Neutrophil (primary cell): ENCODE results near the gene HLA-DOA.

Experiments
- H3K27ac ChIP-seq: fragments of 200-600 bp; sonication (generic); 2 replicates; pipeline ENCODE4 v1.5.1; 2016; ENCODE audit warnings: mild to moderate bottlenecking, moderate library complexity
- H3K27me3 ChIP-seq: fragments of 200-600 bp; sonication (generic); 2 replicates; pipeline ENCODE4 v1.6.0; 2016; ENCODE audit warnings: mild to moderate bottlenecking
- H3K36me3 ChIP-seq: fragments of 200-600 bp; sonication (generic); 2 replicates; pipeline ENCODE4 v1.5.1; 2017
- H3K4me1 ChIP-seq, 2 experiments: fragments of 200-600 bp in 1 of 2; sonication (generic) in 1 of 2; 1 replicate in 1 of 2; 2 replicates in 1 of 2; pipeline versions ENCODE4 v1.5.1 to v1.6.1; 2013 to 2016; ENCODE audit warnings: low read depth in 1 of 2, low read length in 1 of 2, mild to moderate bottlenecking in 1 of 2, moderate library complexity in 1 of 2; ENCODE audit not compliant: control insufficient read depth in 1 of 2, insufficient read depth in 1 of 2
- H3K4me3 ChIP-seq, 2 experiments: fragments of 200-600 bp in 1 of 2; sonication (generic) in 1 of 2; 1 replicate in 1 of 2; 2 replicates in 1 of 2; pipeline ENCODE4 v1.5.1; 2013 to 2016; ENCODE audit warnings: low read depth in 1 of 2, low read length in 1 of 2, mild to moderate bottlenecking in 1 of 2, moderate library complexity in 1 of 2
- H3K9me3 ChIP-seq: fragments of 200-600 bp; sonication (generic); 2 replicates; pipeline ENCODE4 v1.5.1; 2016
- CTCF ChIP-seq: fragments of 200-600 bp; sonication (generic); IDR thresholded peaks from 2 replicates; pipeline ENCODE4 v1.5.1; 2016; ENCODE audit warnings: antibody characterized with exemption

The HLA-DOA gene

GRCh38 chr6:32967151-32968091, 42.0 kb downstream of the HLA-DOA start:
- peaks cover under 1% of the 10 kb centered on the region for H3K36me3 ChIP-seq
- H3K27ac ChIP-seq = peak overlapping the region; percentile 100
- TF ChIP-seq CTCF = peak; percentile 63
- H3K4me3 ChIP-seq = peak overlapping the region; percentile 96 to 97
- no peaks in the 10 kb centered on the region for H3K27me3 ChIP-seq
- H3K4me1 ChIP-seq = peaks cover 29 to 31% of the 10 kb centered on the region in 2 experiments
- no peaks in the 10 kb centered on the region for H3K9me3 ChIP-seq

GRCh38 chr6:32964776-32965175, 44.6 kb downstream of the HLA-DOA start:
- no peaks in the 10 kb centered on the region for H3K27me3 ChIP-seq
- peaks cover 17 to 23% of the 10 kb centered on the region in 2 experiments for H3K4me1 ChIP-seq
- H3K27ac ChIP-seq = no peak overlapping the region
- no peak overlapping the region for H3K4me3 ChIP-seq
- H3K9me3 ChIP-seq = no peaks in the 10 kb centered on the region
- no peaks in the 10 kb centered on the region for H3K36me3 ChIP-seq
- TF ChIP-seq CTCF = no peak

GRCh38 chr6:32963866-32964265, 45.5 kb downstream of the HLA-DOA start:
- Histone ChIP-seq H3K9me3 (no peaks in the 10 kb centered on the region), H3K4me3 (no peak overlapping the region), H3K27me3 (no peaks in the 10 kb centered on the region), H3K36me3 (no peaks in the 10 kb centered on the region), H3K4me1 (peaks cover 9 to 16% of the 10 kb centered on the region in 2 experiments), H3K27ac (no peak overlapping the region)
- no peak for TF ChIP-seq CTCF

GRCh38 chr6:32962213-32962826, 47.1 kb downstream of the HLA-DOA start:
- H3K27me3 ChIP-seq = no peaks in the 10 kb centered on the region
- H3K9me3 ChIP-seq = no peaks in the 10 kb centered on the region
- H3K36me3 ChIP-seq = no peaks in the 10 kb centered on the region
- H3K4me1 ChIP-seq = peaks cover 4 to 9% of the 10 kb centered on the region in 2 experiments
- TF ChIP-seq CTCF = no peak
- no peak overlapping the region for H3K4me3 ChIP-seq
- no peak overlapping the region for H3K27ac ChIP-seq

- Histone ChIP-seq H3K9me3 (no peaks in the 10 kb centered on the region), H3K4me3 (no peak overlapping the region), H3K4me1 (no peaks in the 10 kb centered on the region), H3K27ac (no peak overlapping the region), H3K36me3 (no peaks in the 10 kb centered on the region), H3K27me3 (no peaks in the 10 kb centered on the region)
- no peak for TF ChIP-seq CTCF
Measured at GRCh38 chr6:32960563-32960962, 48.8 kb downstream of the HLA-DOA start.
